GM19328 (cell line): ENCODE results near the gene NPR2.

ENCODE experiments used
- ATAC-seq: cut with Tn5 transposase; IDR thresholded peaks from one replicate; pipeline ENCODE4 v1.9.1; 2021; ENCODE audit warnings: mild to moderate bottlenecking, moderate library complexity; ENCODE audit not compliant: unreplicated experiment

The NPR2 gene

GRCh38 chr9:35798658-35799374 is 7.4 kb downstream of the NPR2 start:
- ATAC-seq: no peak

GRCh38 chr9:35800530-35800929 is 9.1 kb downstream of the NPR2 start:
- no peak for ATAC-seq

GRCh38 chr9:35801328-35802128 is 10.1 kb downstream of the NPR2 start:
- no peak for ATAC-seq

GRCh38 chr9:35806101-35806500 is 14.7 kb downstream of the NPR2 start:
- ATAC-seq: no peak

GRCh38 chr9:35808433-35808832 is 17.0 kb downstream of the NPR2 start:
- ATAC-seq: no peak

- no peak for ATAC-seq
These were observed 18.7 kb downstream of the NPR2 start for GRCh38 chr9:35810122-35810521.

GRCh38 chr9:35811381-35812024 is 20.1 kb downstream of the NPR2 start:
- no peak for ATAC-seq

- peak; percentile 49 for ATAC-seq
These were observed 20.7 kb downstream of the NPR2 start, which contains the start of gene SPAG8 for GRCh38 chr9:35812025-35812602. SPAG8 (minus strand) TSS chr9:35812262; CDS start chr9:35812147, 115 bp downstream.

GRCh38 chr9:35813434-35814105 is 22.2 kb downstream of the NPR2 start:
- no peak for ATAC-seq

GRCh38 chr9:35814106-35814840 is 22.9 kb downstream of the NPR2 start:
- peak; percentile 3 for ATAC-seq

- ATAC-seq: peak; percentile 74
These were observed 23.6 kb downstream of the NPR2 start, which contains the start of gene HINT2 for GRCh38 chr9:35814841-35815543. HINT2 (minus strand) TSS chr9:35815042; CDS start chr9:35814979, 63 bp downstream.

GRCh38 chr9:35816708-35817107 is 25.3 kb downstream of the NPR2 start:
- no peak for ATAC-seq

- ATAC-seq: no peak
These were observed 26.9 kb downstream of the NPR2 start for GRCh38 chr9:35818341-35818740.

GRCh38 chr9:35820076-35820475 is 28.7 kb downstream of the NPR2 start:
- no peak for ATAC-seq

GRCh38 chr9:35822926-35823325 is 31.5 kb downstream of the NPR2 start:
- ATAC-seq: no peak

- no peak for ATAC-seq
These were observed 34.8 kb downstream of the NPR2 start for GRCh38 chr9:35826071-35826701.

GRCh38 chr9:35827486-35827885 is 36.1 kb downstream of the NPR2 start:
- ATAC-seq: no peak

- ATAC-seq: no peak
These were observed 37.3 kb downstream of the NPR2 start, which contains the start of gene FAM221B for GRCh38 chr9:35828716-35829083. FAM221B (minus strand) TSS chr9:35828732; CDS start chr9:35826161, 2,571 bp downstream.
